HAP-1 (cell line): ENCODE data around the gene SPATA3.

Experiments used
- DNase-seq, 2 experiments: peaks; one replicate each; pipeline ENCODE4 v3.0.0-alpha.2; 2016 to 2020; ENCODE audit warnings: low spot score in 2 of 2
- H3K27me3 ChIP-seq: fragments of 250-450 bp; sonication (Bioruptor Pico); 2 replicates; pipeline ENCODE4 v1.5.1; 2020; ENCODE audit warnings: low read depth, mild to moderate bottlenecking, moderate library complexity
- H3K36me3 ChIP-seq: fragments of 250-450 bp; sonication (Bioruptor Pico); replicated peaks from 2 replicates; pipeline ENCODE4 v1.5.1; 2020; ENCODE audit warnings: mild to moderate bottlenecking
- H3K4me1 ChIP-seq: fragments of 250-450 bp; sonication (Bioruptor Pico); 2 replicates; pipeline ENCODE4 v1.5.1; 2020; ENCODE audit warnings: mild to moderate bottlenecking
- H3K4me3 ChIP-seq: fragments of 250-450 bp; sonication (Bioruptor Pico); 2 replicates; pipeline ENCODE4 v1.5.1; 2020; ENCODE audit warnings: mild to moderate bottlenecking, moderate library complexity
- H3K9me3 ChIP-seq: fragments of 250-450 bp; sonication (Bioruptor Pico); 2 replicates; pipeline ENCODE4 v1.5.1; 2020; ENCODE audit warnings: mild to moderate bottlenecking, moderate library complexity
- in situ Hi-C: fragments of 300-500 bp; cut with MboI; formaldehyde crosslinking; loops from 3 replicates; pipeline ENCODE4 v1.14.3; 2020; ENCODE audit warnings: low sequenced_read_pairs, inconsistent platforms, mixed read lengths

SPATA3 gene

DNA sequence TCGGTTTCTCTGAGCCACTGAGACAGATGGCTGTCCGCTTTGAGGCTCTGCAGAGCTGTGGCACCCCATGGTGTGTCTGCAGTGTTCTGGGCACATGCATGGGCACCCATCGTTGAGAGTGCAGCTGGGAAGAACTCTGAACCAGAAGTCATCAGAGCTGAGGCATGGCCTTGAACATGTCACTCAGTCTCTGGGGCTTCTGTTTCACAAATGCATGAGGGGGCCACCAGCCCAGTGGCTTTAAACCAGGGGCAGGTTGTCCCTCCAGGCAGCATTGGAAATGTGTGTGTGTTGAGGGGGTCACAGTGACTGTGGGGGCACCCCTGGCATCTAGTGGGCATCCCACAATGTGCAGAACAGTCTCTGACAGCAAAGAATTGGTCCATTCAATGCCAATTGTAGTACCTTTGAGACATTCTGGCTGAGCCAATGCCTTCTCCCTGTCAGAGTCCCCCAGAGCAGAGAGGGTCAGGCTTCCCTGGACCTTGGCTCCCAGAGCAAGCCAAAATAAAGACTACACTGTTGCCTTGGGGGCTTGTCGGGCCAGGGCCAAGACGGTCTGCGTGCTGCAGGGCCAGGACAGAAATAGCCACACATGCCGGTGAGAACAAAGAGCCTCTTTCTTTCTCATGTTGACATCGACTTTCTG is 51.5 kb downstream of the SPATA3 start:
- H3K9me3 ChIP-seq = no peaks in the 10 kb centered on the region
- H3K4me1 ChIP-seq = no peaks in the 10 kb centered on the region
- in situ Hi-C loops = no loop called here
- no peak for DNase-seq
- H3K27me3 ChIP-seq = no peaks in the 10 kb centered on the region
- H3K4me3 ChIP-seq = no peak overlapping the region
- no peaks in the 10 kb centered on the region for H3K36me3 ChIP-seq

DNA sequence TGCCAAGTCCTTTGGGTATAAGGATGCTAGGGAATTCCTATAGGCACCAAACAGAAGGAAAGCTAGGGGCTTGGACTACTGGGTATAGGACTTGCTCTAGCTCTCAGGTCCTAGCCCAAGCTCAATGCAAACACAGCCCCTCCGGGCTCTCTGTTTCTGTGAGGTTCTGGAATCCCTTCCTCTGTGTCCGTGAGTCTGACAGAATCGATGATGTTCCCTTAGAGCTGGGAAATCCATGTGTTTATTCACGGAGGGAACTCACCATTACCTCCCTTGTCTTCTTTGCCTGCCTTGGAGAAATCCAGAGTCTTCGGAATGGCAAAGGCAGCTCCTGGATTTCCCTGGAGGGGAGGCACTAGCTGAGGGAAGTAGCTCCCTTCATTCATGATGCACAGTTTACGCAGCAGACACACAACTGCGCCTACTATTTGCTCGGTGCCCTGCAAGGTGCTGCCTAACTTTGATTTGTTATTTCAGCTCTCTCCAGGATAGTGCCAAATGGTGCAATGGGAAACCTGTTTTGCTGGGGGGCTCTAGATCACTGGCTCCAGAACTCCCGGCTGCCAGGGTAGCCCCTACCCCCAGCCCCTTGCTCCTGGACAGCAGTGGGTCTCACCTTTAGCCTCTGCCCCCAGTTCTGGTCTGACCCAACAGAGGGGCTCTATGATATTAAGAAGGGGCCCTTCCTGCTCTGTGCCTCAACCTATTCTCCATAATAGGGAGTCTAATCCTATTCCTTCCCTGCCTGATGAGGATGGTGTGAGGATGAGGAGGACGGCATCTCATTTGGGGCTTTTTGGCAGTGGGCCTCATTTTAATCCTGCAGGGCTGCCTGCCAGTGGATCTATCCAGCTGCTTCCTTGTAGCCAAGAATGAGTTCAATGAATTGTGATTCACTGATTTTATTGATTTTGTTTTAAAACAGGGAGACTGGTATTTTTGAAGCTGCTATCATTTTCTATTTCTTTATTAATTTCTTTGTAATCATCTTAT is 52.3 kb downstream of the SPATA3 start:
- Histone ChIP-seq H3K36me3 (no peaks in the 10 kb centered on the region), H3K4me1 (no peaks in the 10 kb centered on the region), H3K4me3 (no peak overlapping the region), H3K9me3 (no peaks in the 10 kb centered on the region), H3K27me3 (no peaks in the 10 kb centered on the region)
- in situ Hi-C loops = no loop called here
- DNase-seq = no peak

DNA sequence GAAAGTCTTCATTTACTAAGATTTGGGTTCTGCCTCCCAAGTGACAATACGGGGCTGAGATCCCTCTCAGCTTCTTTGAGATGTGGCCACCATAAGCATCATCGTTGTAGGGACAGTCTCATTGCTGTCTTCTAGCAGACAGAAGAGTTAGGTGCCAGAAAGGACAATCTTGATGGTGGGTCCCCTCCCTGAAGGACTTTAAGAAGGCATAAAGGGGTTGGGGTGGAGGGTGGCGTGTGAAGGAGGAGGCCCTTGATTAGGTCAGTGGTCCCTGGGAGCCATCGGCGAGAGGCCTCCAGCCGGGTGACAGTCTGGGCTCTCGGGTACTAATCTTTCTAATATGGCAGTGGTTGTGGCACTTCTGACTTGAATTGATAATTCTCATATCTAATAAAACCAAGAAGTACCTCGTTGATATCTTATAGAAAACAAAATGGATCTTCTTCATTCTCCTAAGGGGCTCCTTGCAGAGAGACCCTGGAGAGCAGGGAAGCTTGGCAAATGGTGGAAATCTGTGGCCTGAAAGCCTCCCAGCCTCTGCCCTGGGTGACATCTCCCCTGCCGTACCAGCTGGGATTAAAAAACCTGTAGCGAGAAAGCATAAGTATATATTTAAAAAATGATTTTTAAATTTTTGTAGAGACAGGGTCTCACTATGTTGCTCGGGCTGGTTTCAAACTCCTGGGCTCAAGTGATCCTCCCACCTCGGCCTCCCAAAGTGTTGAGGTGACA is 53.5 kb downstream of the SPATA3 start:
- in situ Hi-C loops = no loop called here
- no peaks in the 10 kb centered on the region for H3K36me3 ChIP-seq
- no peaks in the 10 kb centered on the region for H3K9me3 ChIP-seq
- no peaks in the 10 kb centered on the region for H3K4me1 ChIP-seq
- H3K27me3 ChIP-seq = no peaks in the 10 kb centered on the region
- H3K4me3 ChIP-seq = no peak overlapping the region
- DNase-seq = no peak

DNA sequence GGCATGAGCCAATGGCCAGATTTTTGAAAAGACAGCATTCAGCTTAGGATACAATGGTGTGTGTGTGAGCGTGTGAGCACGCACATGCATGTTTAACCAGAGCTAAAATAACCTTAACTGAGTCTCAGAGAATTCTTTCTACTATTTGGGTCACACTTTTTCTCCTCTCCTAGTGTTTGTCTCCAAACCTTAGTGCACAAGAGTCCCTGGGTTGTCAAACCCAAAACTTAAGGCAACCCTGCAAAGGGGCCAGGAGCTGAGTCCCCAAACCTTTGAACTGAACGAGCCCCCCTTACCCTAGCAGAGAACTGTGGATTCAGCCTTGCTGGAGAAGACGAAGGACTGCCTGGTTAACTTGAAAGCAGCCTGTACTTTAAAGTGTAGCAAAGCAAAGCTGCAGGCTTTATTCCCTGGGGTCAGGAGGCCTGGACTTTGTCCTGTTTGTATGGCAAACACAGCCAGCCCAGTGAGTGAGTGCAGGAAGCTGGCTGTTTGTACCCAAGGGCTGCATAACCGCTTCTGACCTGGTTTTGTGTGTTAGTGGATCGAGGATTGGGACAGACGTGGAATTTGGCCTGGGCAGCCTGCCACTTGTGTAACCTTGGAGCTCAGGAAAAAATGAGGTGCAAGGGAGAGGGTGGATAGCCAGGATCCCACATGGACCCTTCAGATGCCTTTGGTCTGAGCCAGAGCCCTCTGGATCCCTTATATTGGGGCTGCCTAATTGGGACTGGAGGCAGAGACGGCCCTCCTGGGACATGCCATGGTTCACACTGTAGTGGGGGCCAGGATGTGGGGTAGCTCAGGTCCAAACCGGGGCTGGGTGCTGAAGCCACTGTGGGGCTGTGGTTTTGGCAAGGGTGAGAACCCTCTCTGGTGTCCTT is 54.3 kb downstream of the SPATA3 start:
- no peaks in the 10 kb centered on the region for H3K27me3 ChIP-seq
- H3K4me3 ChIP-seq = no peak overlapping the region
- H3K4me1 ChIP-seq = no peaks in the 10 kb centered on the region
- no peaks in the 10 kb centered on the region for H3K36me3 ChIP-seq
- no peaks in the 10 kb centered on the region for H3K9me3 ChIP-seq
- in situ Hi-C loops = no loop called here
- no peak for DNase-seq

DNA sequence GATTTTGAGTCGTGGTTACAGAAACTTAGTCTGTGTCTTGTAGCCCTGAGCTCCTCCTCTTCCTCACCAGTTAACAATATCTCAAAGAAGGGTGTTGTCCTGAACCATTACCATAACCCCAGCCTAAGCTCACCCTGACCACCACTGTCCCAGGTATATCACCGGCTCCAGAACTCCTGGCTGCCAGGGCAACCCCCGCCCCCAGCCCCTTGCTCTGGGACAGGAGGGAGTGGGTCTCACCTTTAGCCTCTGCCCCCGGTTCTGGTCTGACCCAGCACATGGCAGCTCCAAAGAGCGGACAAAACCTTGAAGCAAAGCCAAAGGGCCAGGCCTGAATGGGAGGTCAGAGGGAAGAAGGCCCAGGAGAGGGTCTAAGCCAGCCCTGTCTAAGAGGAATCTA is 55.2 kb downstream of the SPATA3 start:
- no peaks in the 10 kb centered on the region for H3K9me3 ChIP-seq
- no peak overlapping the region for H3K4me3 ChIP-seq
- H3K36me3 ChIP-seq = no peaks in the 10 kb centered on the region
- H3K4me1 ChIP-seq = peaks cover under 1% of the 10 kb centered on the region; the same call in 1 of the 2 replicates
- H3K27me3 ChIP-seq = no peaks in the 10 kb centered on the region
- DNase-seq = no peak
- in situ Hi-C loops = no loop called here

DNA sequence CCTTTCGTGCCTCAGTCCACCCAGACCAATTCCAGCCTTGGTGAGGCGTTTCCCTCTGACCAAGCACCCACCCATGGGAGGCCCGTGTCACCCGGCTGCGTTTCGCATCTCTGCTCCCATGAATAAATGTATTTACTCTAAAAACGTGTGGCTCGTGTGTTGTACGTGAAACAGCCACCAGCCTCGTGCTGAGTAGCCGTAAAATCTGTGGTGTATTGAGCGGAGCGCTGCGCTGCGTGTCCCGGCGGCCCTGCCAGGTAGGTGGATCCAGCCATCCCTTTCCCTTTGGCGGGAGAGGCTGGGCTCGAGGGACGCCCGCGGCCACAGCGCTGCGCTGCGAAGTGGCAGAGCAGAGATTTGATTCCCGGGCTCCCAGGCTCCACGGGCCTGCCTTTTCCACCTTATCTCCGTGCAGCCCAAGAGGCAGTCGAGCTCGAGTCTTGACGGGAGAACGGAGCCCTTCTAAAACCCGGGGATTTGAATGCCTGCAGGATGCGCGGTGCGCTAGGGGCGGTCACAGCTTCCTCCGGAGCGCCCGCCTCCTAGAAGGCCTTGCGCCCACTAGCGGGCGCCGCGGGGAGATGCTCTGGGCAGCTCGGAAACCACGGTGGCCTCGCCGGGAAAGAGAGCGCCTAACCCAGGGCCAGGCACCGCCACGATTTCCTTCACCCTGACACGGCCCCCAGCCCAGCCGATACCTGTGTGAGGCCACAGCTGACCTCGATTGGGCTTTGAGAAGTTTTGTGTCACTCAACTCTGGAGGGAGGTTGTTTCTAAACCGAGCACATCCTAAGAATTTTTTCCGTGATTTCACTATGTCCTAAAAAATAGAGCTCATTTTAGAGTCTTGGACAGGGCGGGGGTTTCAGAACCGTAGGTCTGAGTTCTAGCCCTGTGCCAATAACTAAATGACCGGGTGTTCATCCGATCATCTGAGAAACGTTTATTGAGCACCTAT is 56.9 kb downstream of the SPATA3 start:
- Histone ChIP-seq H3K36me3 (peaks cover 5% of the 10 kb centered on the region), H3K4me3 (peak overlapping the region; percentile 42), H3K4me1 (peaks cover 4% of the 10 kb centered on the region), H3K9me3 (no peaks in the 10 kb centered on the region), H3K27me3 (no peaks in the 10 kb centered on the region)
- DNase-seq = peak; percentile 89 to 91
- in situ Hi-C loops = no loop called here

DNA sequence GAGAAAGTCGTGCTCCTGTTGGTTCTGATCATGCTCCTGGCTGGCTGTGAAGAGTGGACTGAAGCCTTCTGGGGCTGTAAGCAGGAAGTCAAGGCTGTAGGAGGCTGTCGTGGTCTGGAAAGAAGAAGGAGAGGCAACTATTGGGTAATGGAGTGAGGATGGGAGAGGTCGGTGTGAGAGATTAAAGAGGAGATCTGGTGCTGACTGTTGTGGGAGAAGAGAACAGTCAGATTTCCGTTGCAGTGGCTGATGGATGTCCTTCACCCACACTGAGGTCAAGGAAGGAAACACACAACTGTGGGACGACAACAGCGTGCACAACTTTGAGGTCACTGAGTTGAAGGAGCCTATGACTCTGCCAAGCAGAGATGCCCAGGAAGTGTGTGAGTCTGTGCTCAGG is 57.9 kb downstream of the SPATA3 start:
- Histone ChIP-seq H3K36me3 (peaks cover 5% of the 10 kb centered on the region), H3K27me3 (no peaks in the 10 kb centered on the region), H3K9me3 (no peaks in the 10 kb centered on the region), H3K4me3 (no peak overlapping the region), H3K4me1 (peaks cover 10% of the 10 kb centered on the region)
- DNase-seq = no peak
- in situ Hi-C loops = no loop called here

DNA sequence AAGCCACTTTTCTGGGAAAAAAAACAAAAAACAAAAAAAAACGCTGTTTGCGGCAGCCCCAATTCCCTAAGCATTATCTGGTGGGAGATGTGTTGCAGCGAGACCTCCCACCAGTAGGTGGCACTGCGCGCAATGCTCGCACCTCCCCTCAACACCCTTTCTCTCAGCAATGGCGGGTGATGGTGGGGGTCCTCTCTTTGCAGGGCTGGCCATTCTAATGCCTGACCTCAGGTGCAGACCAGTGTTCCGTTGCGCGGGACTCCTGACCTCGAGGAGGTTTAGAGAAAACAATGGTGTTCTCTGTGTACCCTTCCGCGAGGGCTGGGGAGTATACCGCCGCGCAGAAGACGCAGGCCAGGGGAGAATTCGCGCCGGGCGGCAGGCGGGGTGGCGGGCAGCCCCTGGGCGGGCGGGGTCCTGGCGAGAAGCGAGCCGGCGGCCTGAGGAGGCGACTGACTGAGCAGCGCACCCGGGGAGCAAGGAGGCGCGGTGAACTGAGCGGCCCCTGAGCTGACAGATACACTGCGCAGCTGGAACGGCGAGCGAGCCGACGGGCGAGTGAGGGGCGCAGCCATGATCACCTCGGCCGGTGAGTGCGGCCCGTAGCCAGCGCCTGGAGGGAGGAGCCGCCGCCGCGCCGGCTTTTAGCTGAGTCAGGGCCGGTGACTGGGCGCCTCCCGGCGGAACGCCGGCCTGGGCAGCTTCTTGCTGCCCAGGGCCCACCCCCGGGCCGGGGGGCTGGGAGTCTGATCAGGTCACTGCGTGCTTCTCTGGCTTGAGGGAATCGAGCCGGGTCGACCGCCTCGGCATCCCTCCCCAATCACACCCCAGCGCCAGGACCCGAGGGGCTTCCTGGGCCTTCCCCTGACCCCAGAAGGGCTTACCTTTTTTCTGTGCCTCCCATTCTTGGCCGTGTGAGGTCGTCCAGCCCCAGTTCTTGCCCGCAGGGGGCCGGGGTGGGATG is 60.8 kb downstream of the SPATA3 start, which contains the start of gene PSMD1:
Gene PSMD1 (plus strand): TSS at position 415 of the 964 bp plus-strand sequence. CDS start 159 bp downstream, at position 574.
- Histone ChIP-seq H3K4me1 (peaks cover 13% of the 10 kb centered on the region), H3K36me3 (peaks cover 13% of the 10 kb centered on the region), H3K9me3 (no peaks in the 10 kb centered on the region), H3K27me3 (no peaks in the 10 kb centered on the region), H3K4me3 (peak within 1 kb of the TSS; percentile 94)
- peak; percentile 90 to 95 for DNase-seq
- in situ Hi-C loops = no loop called here

DNA sequence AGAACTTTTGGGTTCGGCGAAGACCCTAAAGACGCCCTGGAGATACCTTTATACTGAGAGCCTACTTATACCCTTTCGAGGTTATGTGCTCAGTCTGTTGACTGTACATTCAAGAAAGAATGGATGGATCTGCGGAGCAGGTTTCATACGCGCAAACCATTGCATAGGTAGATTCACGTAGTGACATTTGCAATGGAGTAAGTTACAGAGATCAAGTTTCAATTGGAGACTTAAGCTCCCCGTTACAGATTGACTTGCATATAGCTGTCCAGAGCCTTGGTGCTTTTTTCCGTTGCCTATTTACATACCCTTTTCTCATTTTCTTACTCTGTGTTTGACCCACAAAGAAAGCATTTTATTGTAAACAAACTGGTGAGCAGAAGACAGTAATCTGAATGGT is 61.7 kb downstream of the SPATA3 start:
- in situ Hi-C loops = no loop called here
- Histone ChIP-seq H3K4me1 (peaks cover 13% of the 10 kb centered on the region), H3K4me3 (peak overlapping the region; percentile 94), H3K27me3 (no peaks in the 10 kb centered on the region), H3K36me3 (peaks cover 22% of the 10 kb centered on the region), H3K9me3 (no peaks in the 10 kb centered on the region)
- DNase-seq = peak in 1 of 2 experiments; percentile 21
